K562 (cell line): ENCODE data around the gene TNFSF15. TPM values are rescaled to one million over a fixed set of nuclear protein-coding genes. Genes with fewer than 3 reads are reported as not detected.

Experiments
- ATAC-seq: fragments of 200-7000 bp; cut with Tn5 transposase; 3 replicates; pipeline ENCODE4 v1.9.1; 2020; ENCODE audit warnings: moderate library complexity
- BruUV-seq: library from RNA; stranded (reverse); fragments of 400-500 nt; replicated peaks from 2 replicates; lab custom pipeline; 2021; lab: Mats Ljungman, UMichigan
- CTCF ChIA-PET: fragments of 300-600 bp; formaldehyde crosslinking; extraction: SDS; loops from one replicate; lab custom pipeline; 2021; ENCODE audit warnings: low intra/inter-chr PET ratio; lab: Yijun Ruan, JAX
- POLR2A ChIA-PET: fragments of 300-600, 350-650 bp; sonication (Branson Sonifier 250); formaldehyde crosslinking; extraction: SDS; loops from one replicate; lab custom pipeline; 2021; ENCODE audit warnings: antibody characterized with exemption, inconsistent platforms; lab: Yijun Ruan, JAX
- DNase-seq, 4 experiments: peaks; one replicate each; pipeline versions ENCODE4 v3.0.0 to v3.0.0-alpha.2; 2011 to 2018; ENCODE audit warnings: low spot score in 3 of 4, mixed read lengths in 3 of 4; ENCODE audit errors: extremely low read depth in 1 of 4
- FAIRE-seq: peaks from 2 replicates; lab custom pipeline; 2011; peaks lifted over from hg19 to GRCh38; lab: Jason Lieb, UNC
- H2AFZ ChIP-seq: 2 replicates; pipeline ENCODE4 v1.6.0; 2011; ENCODE audit warnings: low read depth, low read length, control low read depth, inconsistent platforms
- H3K27ac ChIP-seq: fragments of 200-600 bp; 3 replicates; pipeline ENCODE4 v1.8.0; 2011; ENCODE audit warnings: low read depth, mild to moderate bottlenecking, control low read depth, inconsistent platforms, low read length, moderate library complexity, mixed read lengths; ENCODE audit errors: extremely low read depth
- H3K27me3 ChIP-seq, 2 experiments: fragments of 300-600 bp in 1 of 2; 2 replicates in 1 of 2; 3 replicates in 1 of 2; pipeline versions ENCODE4 v1.6.0 to v1.8.0; 2011; ENCODE audit warnings: inconsistent platforms in 2 of 2, low read length in 2 of 2, mild to moderate bottlenecking in 1 of 2, mixed read lengths in 1 of 2, moderate library complexity in 1 of 2; ENCODE audit not compliant: control insufficient read depth in 2 of 2, insufficient read depth in 2 of 2
- H3K36me3 ChIP-seq: fragments of 300-600 bp; 3 replicates; pipeline ENCODE4 v1.8.0; 2011; ENCODE audit warnings: mild to moderate bottlenecking, low read length, inconsistent platforms; ENCODE audit not compliant: control insufficient read depth, insufficient read depth
- H3K4me1 ChIP-seq, 2 experiments: fragments of 200-600 bp in 1 of 2; replicated peaks in 1 of 2; 2 replicates in 1 of 2; 3 replicates in 1 of 2; pipeline versions ENCODE4 v1.5.1 to v1.8.0; 2011; ENCODE audit warnings: inconsistent platforms in 2 of 2, low read length in 2 of 2, mild to moderate bottlenecking in 1 of 2, mixed read lengths in 1 of 2, moderate library complexity in 1 of 2; ENCODE audit not compliant: control insufficient read depth in 2 of 2, insufficient read depth in 2 of 2
- H3K4me2 ChIP-seq: 2 replicates; pipeline ENCODE4 v1.6.1; 2011; ENCODE audit warnings: low read length, control low read depth, inconsistent platforms, mixed read lengths; ENCODE audit not compliant: insufficient read depth
- H3K4me3 ChIP-seq: fragments of 200-600 bp; sonication (generic), shearing (Covaris generic); 2 replicates; pipeline ENCODE4 v1.5.1; 2016; ENCODE audit warnings: control low read depth, inconsistent platforms
- H3K79me2 ChIP-seq: fragments of 200-600 bp; 3 replicates; pipeline ENCODE4 v1.8.0; 2011; ENCODE audit warnings: low read length, inconsistent platforms; ENCODE audit not compliant: control insufficient read depth, insufficient read depth
- H3K9ac ChIP-seq, 2 experiments: 2 replicates each; pipeline versions ENCODE4 v1.6.0 to v1.6.1; 2011; ENCODE audit warnings: low read depth in 2 of 2, low read length in 2 of 2, control low read depth in 1 of 2, inconsistent platforms in 1 of 2, mild to moderate bottlenecking in 1 of 2, mixed read lengths in 1 of 2; ENCODE audit not compliant: insufficient read depth in 1 of 2
- H3K9me1 ChIP-seq: one replicate; pipeline ENCODE4 v1.6.0; 2011; ENCODE audit warnings: inconsistent platforms, mild to moderate bottlenecking, low read length, moderate library complexity; ENCODE audit not compliant: control insufficient read depth, insufficient read depth
- H3K9me3 ChIP-seq: replicated peaks from 2 replicates; pipeline ENCODE4 v1.5.1; 2011; ENCODE audit warnings: low read depth, low read length, inconsistent platforms; ENCODE audit not compliant: control insufficient read depth, insufficient read depth
- H4K20me1 ChIP-seq: replicated peaks from 2 replicates; pipeline ENCODE4 v1.6.1; 2011; ENCODE audit warnings: low read length, inconsistent platforms, mixed read lengths; ENCODE audit not compliant: control insufficient read depth, insufficient read depth
- DPF2 ChIP-seq: fragments of 450-650 bp; IDR thresholded peaks from 2 replicates; pipeline ENCODE4 v1.6.1; 2016
- FOXK2 ChIP-seq, 2 experiments: fragments of 450-650 bp; IDR thresholded peaks in 1 of 2; conservative IDR thresholded peaks in 1 of 2; 2 replicates each; pipeline ENCODE4 v1.6.1; 2016; ENCODE audit warnings: low read depth in 2 of 2, mild to moderate bottlenecking in 1 of 2
- HNRNPK ChIP-seq: fragments of 200-400 bp; formaldehyde crosslinking; IDR thresholded peaks from one replicate; pipeline ENCODE4 v1.6.1; 2018; ENCODE audit warnings: mild to moderate bottlenecking, low read depth, low read length; ENCODE audit not compliant: poor library complexity, severe bottlenecking
- JUND ChIP-seq, 2 experiments: IDR thresholded peaks; 2 replicates in 1 of 2; 3 replicates in 1 of 2; pipeline ENCODE4 v1.6.1; 2011; ENCODE audit warnings: borderline replicate concordance in 2 of 2, low read depth in 2 of 2, low read length in 2 of 2, improper control_type of control experiment in 1 of 2, missing biosample characterization in 1 of 2, missing genetic modification characterization in 1 of 2, missing genetic modification reagents in 1 of 2
- PRMT5 ChIP-seq: sonication (generic); formaldehyde crosslinking; IDR thresholded peaks from 2 replicates; pipeline ENCODE4 v1.5.0; 2020; ENCODE audit warnings: missing genetic modification reagents
- PURB ChIP-seq: sonication (generic); formaldehyde crosslinking; IDR thresholded peaks from 2 replicates; pipeline ENCODE4 v1.9.0; 2021; ENCODE audit warnings: low read depth, mild to moderate bottlenecking, missing genetic modification reagents
- ZC3H4 ChIP-seq: sonication (generic); formaldehyde crosslinking; IDR thresholded peaks from 2 replicates; pipeline ENCODE4 v1.9.0; 2021; ENCODE audit warnings: missing genetic modification reagents, borderline replicate concordance
- WGBS: fragments of 100-300 bp; shearing (Covaris generic); methylation state at CpG from one replicate; pipeline ENCODE4 v1.1.6; 2016; ENCODE audit warnings: low coverage, mixed read lengths; ENCODE audit not compliant: insufficient coverage; ENCODE audit errors: missing lambda C conversion rate; 5-methylcytosine and 5-hydroxymethylcytosine counted together
- in situ Hi-C: fragments of 300-500 bp; cut with MboI; formaldehyde crosslinking; loops from 4 replicates; pipeline ENCODE4 v1.15.0; 2018; ENCODE audit warnings: inconsistent platforms, mixed read lengths
- intact Hi-C: fragments of 100-400 bp; cut with micrococcal nuclease; formaldehyde crosslinking; loops from 2 replicates; pipeline ENCODE4 v1.14.2; 2022
- polyA plus RNA-seq, 8 experiments: library from polyadenylated mRNA; depleted of rRNA in 4 of 8; stranded (reverse) in 5 of 8; unstranded in 3 of 8; fragments of >200 nt; fragmentation: Nextera tagmentation in 2 of 8; fragmentation: Illumina TruSeq in 1 of 8; extraction: Ambion mirVana in 2 of 8; extraction: Trizol in 1 of 8; gene quantifications; 2 replicates each; pipeline versions ENCODE4 v1.2.1 to v1.2.3, GENCODE V29; 2011 to 2014; ENCODE audit warnings: inconsistent platforms in 1 of 8, missing spikeins in 1 of 8
- total RNA-seq, 7 experiments: library from RNA; depleted of rRNA in 6 of 7; stranded (reverse); fragments of >200 nt in 6 of 7; fragmentation: Illumina TruSeq in 2 of 7; extraction: Trizol in 2 of 7; gene quantifications; 2 replicates each; pipeline versions ENCODE4 v1.2.1 to v1.2.3, GENCODE V29; 2011 to 2021; ENCODE audit warnings: low replicate concordance in 1 of 7
- TF ChIP-seq, protein P1 (sequence below), 2 experiments: fragments of 450-650 bp; IDR thresholded peaks; 2 replicates each; pipeline ENCODE4 v1.6.1; 2018; ENCODE audit warnings: mild to moderate bottlenecking in 2 of 2, low read depth in 1 of 2; ENCODE audit not compliant: partially characterized antibody in 2 of 2
- TF ChIP-seq, protein P2 (sequence below): IDR thresholded peaks from 3 replicates; pipeline ENCODE4 v1.6.1; 2011; ENCODE audit warnings: borderline replicate concordance, mild to moderate bottlenecking, moderate library complexity; ENCODE audit not compliant: insufficient read length; ENCODE audit errors: extremely low read depth
- TF ChIP-seq, protein P3 (sequence below): fragments of 250-450 bp; sonication (Bioruptor Pico); IDR thresholded peaks from 2 replicates; pipeline ENCODE4 v1.8.0; 2021; ENCODE audit warnings: moderate library complexity, mild to moderate bottlenecking, inconsistent platforms

The TNFSF15 gene
- total and polyA plus RNA-seq, 9 of the 15 experiments (the other 6 are each of a cell fraction or from before 2014, with no cell fraction given): not detected

DNA sequence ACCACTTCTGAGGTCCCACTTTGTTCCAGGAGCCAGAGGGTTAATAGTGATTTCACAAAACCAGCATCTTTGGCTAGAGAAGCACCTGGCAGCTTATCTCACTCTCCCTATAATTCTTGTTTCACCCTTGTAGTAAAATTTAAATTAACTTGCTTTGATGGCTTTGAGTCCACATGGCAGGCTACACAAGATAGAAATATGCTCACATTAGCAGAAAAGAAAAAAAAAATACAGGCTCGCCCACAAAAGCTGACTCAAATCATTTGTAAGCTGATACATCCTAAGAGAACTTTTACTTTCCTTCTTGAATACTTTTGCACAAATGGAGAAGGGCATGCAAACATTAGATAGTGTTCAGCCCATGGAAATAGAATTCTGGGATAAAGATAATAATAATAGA, 36.2 kb downstream of the TNFSF15 start:
- ATAC-seq: no peak
- no peaks in the 10 kb centered on the region for H3K4me1 ChIP-seq
- TF ChIP-seq HNRNPK: no peak
- TF ChIP-seq, protein P1, sequence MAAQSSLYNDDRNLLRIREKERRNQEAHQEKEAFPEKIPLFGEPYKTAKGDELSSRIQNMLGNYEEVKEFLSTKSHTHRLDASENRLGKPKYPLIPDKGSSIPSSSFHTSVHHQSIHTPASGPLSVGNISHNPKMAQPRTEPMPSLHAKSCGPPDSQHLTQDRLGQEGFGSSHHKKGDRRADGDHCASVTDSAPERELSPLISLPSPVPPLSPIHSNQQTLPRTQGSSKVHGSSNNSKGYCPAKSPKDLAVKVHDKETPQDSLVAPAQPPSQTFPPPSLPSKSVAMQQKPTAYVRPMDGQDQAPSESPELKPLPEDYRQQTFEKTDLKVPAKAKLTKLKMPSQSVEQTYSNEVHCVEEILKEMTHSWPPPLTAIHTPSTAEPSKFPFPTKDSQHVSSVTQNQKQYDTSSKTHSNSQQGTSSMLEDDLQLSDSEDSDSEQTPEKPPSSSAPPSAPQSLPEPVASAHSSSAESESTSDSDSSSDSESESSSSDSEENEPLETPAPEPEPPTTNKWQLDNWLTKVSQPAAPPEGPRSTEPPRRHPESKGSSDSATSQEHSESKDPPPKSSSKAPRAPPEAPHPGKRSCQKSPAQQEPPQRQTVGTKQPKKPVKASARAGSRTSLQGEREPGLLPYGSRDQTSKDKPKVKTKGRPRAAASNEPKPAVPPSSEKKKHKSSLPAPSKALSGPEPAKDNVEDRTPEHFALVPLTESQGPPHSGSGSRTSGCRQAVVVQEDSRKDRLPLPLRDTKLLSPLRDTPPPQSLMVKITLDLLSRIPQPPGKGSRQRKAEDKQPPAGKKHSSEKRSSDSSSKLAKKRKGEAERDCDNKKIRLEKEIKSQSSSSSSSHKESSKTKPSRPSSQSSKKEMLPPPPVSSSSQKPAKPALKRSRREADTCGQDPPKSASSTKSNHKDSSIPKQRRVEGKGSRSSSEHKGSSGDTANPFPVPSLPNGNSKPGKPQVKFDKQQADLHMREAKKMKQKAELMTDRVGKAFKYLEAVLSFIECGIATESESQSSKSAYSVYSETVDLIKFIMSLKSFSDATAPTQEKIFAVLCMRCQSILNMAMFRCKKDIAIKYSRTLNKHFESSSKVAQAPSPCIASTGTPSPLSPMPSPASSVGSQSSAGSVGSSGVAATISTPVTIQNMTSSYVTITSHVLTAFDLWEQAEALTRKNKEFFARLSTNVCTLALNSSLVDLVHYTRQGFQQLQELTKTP (IDR thresholded peaks at IDR 0.05; ENCODE audit: low read depth in 1 of 2, partially characterized antibody in 2 of 2): no peak
- no peak for TF ChIP-seq ZC3H4
- TF ChIP-seq DPF2: no peak
- no peak for TF ChIP-seq FOXK2 (conservative IDR thresholded peaks at IDR 0.05 in 1 of 2, IDR thresholded peaks at IDR 0.05 in 1 of 2; ENCODE audit: low read depth in 2 of 2)
- TF ChIP-seq PURB (CRISPR knock-in tag): no peak
- TF ChIP-seq, protein P2, sequence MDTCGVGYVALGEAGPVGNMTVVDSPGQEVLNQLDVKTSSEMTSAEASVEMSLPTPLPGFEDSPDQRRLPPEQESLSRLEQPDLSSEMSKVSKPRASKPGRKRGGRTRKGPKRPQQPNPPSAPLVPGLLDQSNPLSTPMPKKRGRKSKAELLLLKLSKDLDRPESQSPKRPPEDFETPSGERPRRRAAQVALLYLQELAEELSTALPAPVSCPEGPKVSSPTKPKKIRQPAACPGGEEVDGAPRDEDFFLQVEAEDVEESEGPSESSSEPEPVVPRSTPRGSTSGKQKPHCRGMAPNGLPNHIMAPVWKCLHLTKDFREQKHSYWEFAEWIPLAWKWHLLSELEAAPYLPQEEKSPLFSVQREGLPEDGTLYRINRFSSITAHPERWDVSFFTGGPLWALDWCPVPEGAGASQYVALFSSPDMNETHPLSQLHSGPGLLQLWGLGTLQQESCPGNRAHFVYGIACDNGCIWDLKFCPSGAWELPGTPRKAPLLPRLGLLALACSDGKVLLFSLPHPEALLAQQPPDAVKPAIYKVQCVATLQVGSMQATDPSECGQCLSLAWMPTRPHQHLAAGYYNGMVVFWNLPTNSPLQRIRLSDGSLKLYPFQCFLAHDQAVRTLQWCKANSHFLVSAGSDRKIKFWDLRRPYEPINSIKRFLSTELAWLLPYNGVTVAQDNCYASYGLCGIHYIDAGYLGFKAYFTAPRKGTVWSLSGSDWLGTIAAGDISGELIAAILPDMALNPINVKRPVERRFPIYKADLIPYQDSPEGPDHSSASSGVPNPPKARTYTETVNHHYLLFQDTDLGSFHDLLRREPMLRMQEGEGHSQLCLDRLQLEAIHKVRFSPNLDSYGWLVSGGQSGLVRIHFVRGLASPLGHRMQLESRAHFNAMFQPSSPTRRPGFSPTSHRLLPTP: no peak
- TF ChIP-seq, protein P3, sequence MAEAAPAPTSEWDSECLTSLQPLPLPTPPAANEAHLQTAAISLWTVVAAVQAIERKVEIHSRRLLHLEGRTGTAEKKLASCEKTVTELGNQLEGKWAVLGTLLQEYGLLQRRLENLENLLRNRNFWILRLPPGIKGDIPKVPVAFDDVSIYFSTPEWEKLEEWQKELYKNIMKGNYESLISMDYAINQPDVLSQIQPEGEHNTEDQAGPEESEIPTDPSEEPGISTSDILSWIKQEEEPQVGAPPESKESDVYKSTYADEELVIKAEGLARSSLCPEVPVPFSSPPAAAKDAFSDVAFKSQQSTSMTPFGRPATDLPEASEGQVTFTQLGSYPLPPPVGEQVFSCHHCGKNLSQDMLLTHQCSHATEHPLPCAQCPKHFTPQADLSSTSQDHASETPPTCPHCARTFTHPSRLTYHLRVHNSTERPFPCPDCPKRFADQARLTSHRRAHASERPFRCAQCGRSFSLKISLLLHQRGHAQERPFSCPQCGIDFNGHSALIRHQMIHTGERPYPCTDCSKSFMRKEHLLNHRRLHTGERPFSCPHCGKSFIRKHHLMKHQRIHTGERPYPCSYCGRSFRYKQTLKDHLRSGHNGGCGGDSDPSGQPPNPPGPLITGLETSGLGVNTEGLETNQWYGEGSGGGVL (CRISPR knock-in tag): no peak
- no peak for TF ChIP-seq PRMT5 (CRISPR knock-in tag)
- TF ChIP-seq JUND (IDR thresholded peaks at IDR 0.05; ENCODE audit: borderline replicate concordance, low read depth, low read length): no peak
- no peak for TF ChIP-seq JUND (tag; IDR thresholded peaks at IDR 0.05; ENCODE audit: borderline replicate concordance, low read depth, low read length)

More for the DNA sequence above, 36.2 kb downstream of the TNFSF15 start:
- no TSS peak for BruUV-seq
- H3K4me3 ChIP-seq: no peak overlapping the region
- H3K9me1 ChIP-seq: no peaks in the 10 kb centered on the region
- ChIA-PET POLR2A (no interaction called here), CTCF (no interaction called here)
- H3K36me3 ChIP-seq: no peaks in the 10 kb centered on the region
- H4K20me1 ChIP-seq: no peaks in the 10 kb centered on the region
- H2AFZ ChIP-seq: no peak overlapping the region
- DNase-seq (no peak), FAIRE-seq (no peak)
- H3K9me3 ChIP-seq: no peaks in the 10 kb centered on the region
- in situ Hi-C loops: no loop called here
- H3K79me2 ChIP-seq: no peaks in the 10 kb centered on the region
- no peaks in the 10 kb centered on the region; a peak in 2 of 5 replicates for H3K27me3 ChIP-seq
- WGBS: 0% methylated on average over 1 of the region's 1 CpG
- intact Hi-C loops: no loop called here
- H3K9ac ChIP-seq: no peak overlapping the region
- no peak overlapping the region for H3K4me2 ChIP-seq
- no peak overlapping the region for H3K27ac ChIP-seq
